ENCODE results near the gene LCT.
"Not testable (repeated sequence)": the region's sequence is repeated elsewhere in the genome, so short reads cannot be mapped to it uniquely, and the experiment has no call there.

LCT gene

GRCh38 chr2:135836596-135837270 lies at the start of gene LCT:
LCT (minus strand) TSS chr2:135837184; CDS start chr2:135837169, 15 bp downstream.
- no peak for DNase-seq

GRCh38 chr2:135885709-135886108 lies 48.7 kb upstream of the LCT start:
- no peak for DNase-seq

- no peak for DNase-seq
Measured at GRCh38 chr2:135882415-135882814, 45.4 kb upstream of the LCT start.

- DNase-seq = not testable (repeated sequence)
Measured at GRCh38 chr2:135876770-135877169, 39.8 kb upstream of the LCT start.

- DNase-seq = peak; percentile 96
Measured at GRCh38 chr2:135876066-135876711, 39.2 kb upstream of the LCT start, which contains the start of gene MCM6. MCM6 (minus strand) TSS chr2:135876443; CDS start chr2:135876365, 78 bp downstream.

GRCh38 chr2:135875491-135876065 lies 38.6 kb upstream of the LCT start:
- peak; percentile 62 for DNase-seq

- no peak for DNase-seq
Measured at GRCh38 chr2:135874777-135875365, 37.9 kb upstream of the LCT start.

GRCh38 chr2:135870571-135870970 lies 33.6 kb upstream of the LCT start:
- no peak for DNase-seq

- no peak for DNase-seq
Measured at GRCh38 chr2:135863233-135863632, 26.2 kb upstream of the LCT start.

- no peak for DNase-seq
Measured at GRCh38 chr2:135862718-135863117, 25.7 kb upstream of the LCT start.

GRCh38 chr2:135853401-135853800 lies 16.4 kb upstream of the LCT start:
- DNase-seq = no peak

GRCh38 chr2:135851858-135852257 lies 14.9 kb upstream of the LCT start:
- no peak for DNase-seq

- DNase-seq = no peak
Measured at GRCh38 chr2:135850892-135851668, 14.1 kb upstream of the LCT start.

GRCh38 chr2:135849087-135849486 lies 12.1 kb upstream of the LCT start:
- DNase-seq = no peak

GRCh38 chr2:135845997-135846396 lies 9.0 kb upstream of the LCT start:
- no peak for DNase-seq

GRCh38 chr2:135845257-135845656 lies 8.3 kb upstream of the LCT start:
- no peak for DNase-seq

- DNase-seq = no peak
Measured at GRCh38 chr2:135844301-135844895, 7.4 kb upstream of the LCT start.

- DNase-seq = no peak
Measured at GRCh38 chr2:135843671-135844070, 6.7 kb upstream of the LCT start.

GRCh38 chr2:135840601-135841000 lies 3.6 kb upstream of the LCT start:
- no peak for DNase-seq

GRCh38 chr2:135839713-135840112 lies 2.7 kb upstream of the LCT start:
- DNase-seq = no peak

GRCh38 chr2:135838502-135838901 lies 1.5 kb upstream of the LCT start:
- no peak for DNase-seq

GRCh38 chr2:135832891-135833290 lies 4.1 kb downstream of the LCT start:
- DNase-seq = no peak
